DOHH2 (cell line): ENCODE data around the gene IDH3B.

ENCODE experiments used
- H3F3A ChIP-seq: fragments of 200-600 bp; sonication (generic), shearing (Covaris generic); 2 replicates; pipeline ENCODE4 v1.6.0; 2016; ENCODE audit warnings: antibody characterized with exemption, mild to moderate bottlenecking; ENCODE audit not compliant: control insufficient read depth, insufficient read depth
- H3K27ac ChIP-seq: fragments of 200-600 bp; sonication (generic); 2 replicates; pipeline ENCODE4 v1.5.1; 2014; ENCODE audit warnings: low read depth, mild to moderate bottlenecking, low read length, moderate library complexity
- H3K27me3 ChIP-seq: fragments of 200-600 bp; sonication (generic); 2 replicates; pipeline ENCODE4 v1.6.1; 2014; ENCODE audit warnings: mild to moderate bottlenecking, low read length, mixed read lengths; ENCODE audit not compliant: control insufficient read depth
- H3K36me3 ChIP-seq: fragments of 200-600 bp; sonication (generic); 2 replicates; pipeline ENCODE4 v1.6.1; 2014; ENCODE audit warnings: mild to moderate bottlenecking, low read length, moderate library complexity, mixed read lengths; ENCODE audit not compliant: control insufficient read depth
- H3K4me1 ChIP-seq: fragments of 200-600 bp; sonication (generic); 2 replicates; pipeline ENCODE4 v1.6.1; 2014; ENCODE audit warnings: mild to moderate bottlenecking, low read length, mixed read lengths; ENCODE audit not compliant: control insufficient read depth
- H3K4me2 ChIP-seq: fragments of 200-600 bp; sonication (generic); 2 replicates; pipeline ENCODE4 v1.6.0; 2014; ENCODE audit warnings: mild to moderate bottlenecking, low read length, moderate library complexity
- H3K4me3 ChIP-seq: fragments of 200-600 bp; sonication (generic); 2 replicates; pipeline ENCODE4 v1.5.1; 2014; ENCODE audit warnings: mild to moderate bottlenecking, low read length, mixed read lengths
- H3K79me2 ChIP-seq: fragments of 200-600 bp; sonication (generic); 2 replicates; pipeline ENCODE4 v1.6.1; 2014; ENCODE audit warnings: mild to moderate bottlenecking, low read length, mixed read lengths; ENCODE audit not compliant: control insufficient read depth
- H3K9me2 ChIP-seq: fragments of 200-600 bp; sonication (generic); replicated peaks from 2 replicates; pipeline ENCODE4 v1.6.1; 2014; ENCODE audit warnings: mild to moderate bottlenecking, low read length, mixed read lengths; ENCODE audit not compliant: control insufficient read depth
- H3K9me3 ChIP-seq: fragments of 200-600 bp; sonication (generic); 2 replicates; pipeline ENCODE4 v1.6.1; 2014; ENCODE audit warnings: antibody characterized with exemption, low read length, mixed read lengths; ENCODE audit not compliant: control insufficient read depth, insufficient read depth
- H4K20me1 ChIP-seq: fragments of 200-600 bp; sonication (generic); 2 replicates; pipeline ENCODE4 v1.6.0; 2014; ENCODE audit warnings: low read depth, mild to moderate bottlenecking, antibody characterized with exemption, low read length, moderate library complexity; ENCODE audit not compliant: control insufficient read depth, insufficient read depth
- EZH2phosphoT487 ChIP-seq: fragments of 200-600 bp; sonication (generic); IDR thresholded peaks from 2 replicates; pipeline ENCODE4 v1.6.1; 2017; ENCODE audit warnings: borderline replicate concordance, mild to moderate bottlenecking, antibody characterized with exemption, low read length, moderate library complexity, mixed read lengths
- TF ChIP-seq, protein P1 (sequence below): fragments of 200-600 bp; sonication (generic); IDR thresholded peaks from one replicate; pipeline ENCODE4 v1.5.1; 2014; ENCODE audit warnings: antibody characterized with exemption, mild to moderate bottlenecking, low read depth, low read length; ENCODE audit not compliant: poor library complexity, severe bottlenecking

IDH3B gene

GRCh38 chr20:2617099-2617714 lies 46.8 kb downstream of the IDH3B start:
- peaks cover 25% of the 10 kb centered on the region for H3K27me3 ChIP-seq
- TF ChIP-seq EZH2phosphoT487 = no peak
- TF ChIP-seq, protein P1, sequence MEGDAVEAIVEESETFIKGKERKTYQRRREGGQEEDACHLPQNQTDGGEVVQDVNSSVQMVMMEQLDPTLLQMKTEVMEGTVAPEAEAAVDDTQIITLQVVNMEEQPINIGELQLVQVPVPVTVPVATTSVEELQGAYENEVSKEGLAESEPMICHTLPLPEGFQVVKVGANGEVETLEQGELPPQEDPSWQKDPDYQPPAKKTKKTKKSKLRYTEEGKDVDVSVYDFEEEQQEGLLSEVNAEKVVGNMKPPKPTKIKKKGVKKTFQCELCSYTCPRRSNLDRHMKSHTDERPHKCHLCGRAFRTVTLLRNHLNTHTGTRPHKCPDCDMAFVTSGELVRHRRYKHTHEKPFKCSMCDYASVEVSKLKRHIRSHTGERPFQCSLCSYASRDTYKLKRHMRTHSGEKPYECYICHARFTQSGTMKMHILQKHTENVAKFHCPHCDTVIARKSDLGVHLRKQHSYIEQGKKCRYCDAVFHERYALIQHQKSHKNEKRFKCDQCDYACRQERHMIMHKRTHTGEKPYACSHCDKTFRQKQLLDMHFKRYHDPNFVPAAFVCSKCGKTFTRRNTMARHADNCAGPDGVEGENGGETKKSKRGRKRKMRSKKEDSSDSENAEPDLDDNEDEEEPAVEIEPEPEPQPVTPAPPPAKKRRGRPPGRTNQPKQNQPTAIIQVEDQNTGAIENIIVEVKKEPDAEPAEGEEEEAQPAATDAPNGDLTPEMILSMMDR = no peak
- H3K27ac ChIP-seq = no peak overlapping the region
- H3K4me1 ChIP-seq = peaks cover 6% of the 10 kb centered on the region
- no peak overlapping the region for H3K4me3 ChIP-seq
- H3K4me2 ChIP-seq = no peak overlapping the region
- no peaks in the 10 kb centered on the region for H3K79me2 ChIP-seq
- H3K9me3 ChIP-seq = no peaks in the 10 kb centered on the region
- H3F3A ChIP-seq = no peaks in the 10 kb centered on the region
- no peaks in the 10 kb centered on the region for H4K20me1 ChIP-seq
- H3K36me3 ChIP-seq = no peaks in the 10 kb centered on the region
- no peaks in the 10 kb centered on the region for H3K9me2 ChIP-seq

GRCh38 chr20:2616634-2617033 lies 47.4 kb downstream of the IDH3B start:
- Histone ChIP-seq H3K4me3 (no peak overlapping the region), H3K4me1 (peaks cover 6% of the 10 kb centered on the region), H3K4me2 (no peak overlapping the region), H3K9me2 (no peaks in the 10 kb centered on the region), H4K20me1 (no peaks in the 10 kb centered on the region), H3K36me3 (no peaks in the 10 kb centered on the region), H3F3A (no peaks in the 10 kb centered on the region), H3K79me2 (no peaks in the 10 kb centered on the region), H3K27ac (no peak overlapping the region), H3K27me3 (peaks cover 25% of the 10 kb centered on the region), H3K9me3 (no peaks in the 10 kb centered on the region)
- TF ChIP-seq EZH2phosphoT487 = no peak
- TF ChIP-seq, protein P1 = no peak

DNA sequence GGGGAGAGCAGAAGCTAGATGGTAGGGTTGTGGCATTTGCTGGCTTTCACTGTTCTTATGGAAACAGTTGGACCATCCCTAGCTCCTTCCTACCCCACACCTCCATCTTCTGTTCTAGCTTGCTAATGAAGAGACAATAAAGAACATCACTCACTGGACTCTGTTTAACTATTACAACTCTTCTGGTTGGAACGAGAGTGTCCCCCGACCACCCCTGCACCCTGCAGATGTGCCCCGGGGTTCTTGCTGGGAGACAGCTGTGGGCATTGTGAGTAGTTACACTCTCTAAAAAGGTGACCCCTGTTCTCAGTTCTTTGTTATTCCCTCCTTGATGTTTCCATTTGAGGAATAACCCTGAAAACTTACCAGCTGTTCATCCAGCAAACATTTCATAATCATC lies 51.9 kb downstream of the IDH3B start:
- peaks cover 17% of the 10 kb centered on the region for H3K27me3 ChIP-seq
- no peak overlapping the region for H3K4me3 ChIP-seq
- H4K20me1 ChIP-seq = no peaks in the 10 kb centered on the region
- no peaks in the 10 kb centered on the region for H3F3A ChIP-seq
- H3K79me2 ChIP-seq = no peaks in the 10 kb centered on the region
- H3K27ac ChIP-seq = no peak overlapping the region
- H3K4me1 ChIP-seq = peaks cover 1% of the 10 kb centered on the region
- H3K9me2 ChIP-seq = no peaks in the 10 kb centered on the region
- no peaks in the 10 kb centered on the region for H3K9me3 ChIP-seq
- TF ChIP-seq, protein P1 = no peak
- no peak for TF ChIP-seq EZH2phosphoT487
- H3K36me3 ChIP-seq = no peaks in the 10 kb centered on the region
- no peak overlapping the region for H3K4me2 ChIP-seq
